Activated naive CD4-positive, alpha-beta T cell treated with anti-CD3 and anti-CD28 coated beads, Interleukin-2, amount 50 U/mL, for 24 hours (primary cell): Measurements from ENCODE around the gene ERAS.
"Not testable (repeated sequence)": the region's sequence is repeated elsewhere in the genome, so short reads cannot be mapped to it uniquely, and the experiment has no call there.

Experiments used
- H3K27ac Mint-ChIP-seq: one replicate; pipeline ENCODE4 v1.8.0; 2021; ENCODE audit warnings: mild to moderate bottlenecking, mixed read lengths
- H3K27me3 Mint-ChIP-seq: one replicate; pipeline ENCODE4 v1.8.0; 2021; ENCODE audit warnings: mixed read lengths
- H3K36me3 Mint-ChIP-seq: one replicate; pipeline ENCODE4 v1.8.0; 2021; ENCODE audit warnings: mixed read lengths
- H3K4me1 Mint-ChIP-seq: one replicate; pipeline ENCODE4 v1.8.0; 2021; ENCODE audit warnings: mixed read lengths
- H3K4me3 Mint-ChIP-seq: one replicate; pipeline ENCODE4 v1.8.0; 2021; ENCODE audit warnings: mild to moderate bottlenecking, mixed read lengths
- H3K9me3 Mint-ChIP-seq: one replicate; pipeline ENCODE4 v1.8.0; 2021; ENCODE audit warnings: mixed read lengths

The ERAS gene

GRCh38 chrX:48816014-48816810 is 10.1 kb upstream of the ERAS start:
- Mint-ChIP-seq H3K4me3 (no peak overlapping the region), H3K4me1 (no peaks in the 10 kb centered on the region), H3K36me3 (peaks cover 9% of the 10 kb centered on the region), H3K27ac (no peak overlapping the region), H3K27me3 (no peaks in the 10 kb centered on the region), H3K9me3 (no peaks in the 10 kb centered on the region)

GRCh38 chrX:48818098-48818497 is 8.2 kb upstream of the ERAS start:
- Mint-ChIP-seq H3K4me1 (no peaks in the 10 kb centered on the region), H3K36me3 (peaks cover 6% of the 10 kb centered on the region), H3K9me3 (no peaks in the 10 kb centered on the region), H3K4me3 (no peak overlapping the region), H3K27me3 (no peaks in the 10 kb centered on the region), H3K27ac (no peak overlapping the region)

GRCh38 chrX:48818866-48819265 is 7.4 kb upstream of the ERAS start:
- Mint-ChIP-seq H3K27me3 (no peaks in the 10 kb centered on the region), H3K4me1 (no peaks in the 10 kb centered on the region), H3K27ac (no peak overlapping the region), H3K9me3 (no peaks in the 10 kb centered on the region), H3K36me3 (peaks cover 5% of the 10 kb centered on the region), H3K4me3 (no peak overlapping the region)

- not testable (repeated sequence) for H3K9me3 Mint-ChIP-seq, H3K27me3 Mint-ChIP-seq, H3K36me3 Mint-ChIP-seq, H3K4me1 Mint-ChIP-seq, H3K27ac Mint-ChIP-seq, H3K4me3 Mint-ChIP-seq
Measured at GRCh38 chrX:48819394-48819793, 6.9 kb upstream of the ERAS start.

- Mint-ChIP-seq H3K27me3 (peaks cover 3% of the 10 kb centered on the region), H3K4me1 (peaks cover 6% of the 10 kb centered on the region), H3K4me3 (no peak overlapping the region), H3K9me3 (no peaks in the 10 kb centered on the region), H3K36me3 (peaks cover 2% of the 10 kb centered on the region), H3K27ac (no peak overlapping the region)
Measured at GRCh38 chrX:48823053-48823452, 3.3 kb upstream of the ERAS start.

GRCh38 chrX:48824066-48824465 is 2.2 kb upstream of the ERAS start:
- peaks cover 7% of the 10 kb centered on the region for H3K27me3 Mint-ChIP-seq
- no peaks in the 10 kb centered on the region for H3K9me3 Mint-ChIP-seq
- no peak overlapping the region for H3K4me3 Mint-ChIP-seq
- H3K36me3 Mint-ChIP-seq, result peaks cover 2% of the 10 kb centered on the region
- H3K4me1 Mint-ChIP-seq, result peaks cover 6% of the 10 kb centered on the region
- H3K27ac Mint-ChIP-seq, result no peak overlapping the region

GRCh38 chrX:48826876-48827653 is 752 bp downstream of the ERAS start:
- Mint-ChIP-seq H3K4me3 (peak overlapping the region; percentile 19), H3K27ac (no peak overlapping the region), H3K4me1 (peaks cover 10% of the 10 kb centered on the region), H3K27me3 (peaks cover 15% of the 10 kb centered on the region), H3K9me3 (no peaks in the 10 kb centered on the region), H3K36me3 (no peaks in the 10 kb centered on the region)

- H3K27ac Mint-ChIP-seq, result no peak overlapping the region
- peak overlapping the region; percentile 19 for H3K4me3 Mint-ChIP-seq
- no peaks in the 10 kb centered on the region for H3K36me3 Mint-ChIP-seq
- peaks cover 10% of the 10 kb centered on the region for H3K4me1 Mint-ChIP-seq
- no peaks in the 10 kb centered on the region for H3K9me3 Mint-ChIP-seq
- H3K27me3 Mint-ChIP-seq, result peaks cover 15% of the 10 kb centered on the region
Measured at GRCh38 chrX:48827654-48827968, 1.3 kb downstream of the ERAS start.

GRCh38 chrX:48829016-48829735 is 2.9 kb downstream of the ERAS start:
- Mint-ChIP-seq H3K27me3 (peaks cover 22% of the 10 kb centered on the region), H3K27ac (no peak overlapping the region), H3K9me3 (no peaks in the 10 kb centered on the region), H3K36me3 (no peaks in the 10 kb centered on the region), H3K4me1 (peaks cover 16% of the 10 kb centered on the region), H3K4me3 (no peak overlapping the region)

- H3K36me3 Mint-ChIP-seq, result no peaks in the 10 kb centered on the region
- H3K27me3 Mint-ChIP-seq, result peaks cover 28% of the 10 kb centered on the region
- peaks cover 29% of the 10 kb centered on the region for H3K4me1 Mint-ChIP-seq
- no peaks in the 10 kb centered on the region for H3K9me3 Mint-ChIP-seq
- H3K27ac Mint-ChIP-seq, result no peak overlapping the region
- no peak overlapping the region for H3K4me3 Mint-ChIP-seq
Measured at GRCh38 chrX:48831136-48831908, 5.0 kb downstream of the ERAS start.

- H3K27ac Mint-ChIP-seq, result no peak overlapping the region
- H3K4me1 Mint-ChIP-seq, result peaks cover 32% of the 10 kb centered on the region
- peaks cover 29% of the 10 kb centered on the region for H3K27me3 Mint-ChIP-seq
- H3K9me3 Mint-ChIP-seq, result no peaks in the 10 kb centered on the region
- no peaks in the 10 kb centered on the region for H3K36me3 Mint-ChIP-seq
- no peak overlapping the region for H3K4me3 Mint-ChIP-seq
Measured at GRCh38 chrX:48831909-48832291, 5.6 kb downstream of the ERAS start.

GRCh38 chrX:48833542-48834138 is 7.3 kb downstream of the ERAS start:
- H3K36me3 Mint-ChIP-seq, result no peaks in the 10 kb centered on the region
- peaks cover 24% of the 10 kb centered on the region for H3K27me3 Mint-ChIP-seq
- H3K9me3 Mint-ChIP-seq, result no peaks in the 10 kb centered on the region
- no peak overlapping the region for H3K27ac Mint-ChIP-seq
- H3K4me1 Mint-ChIP-seq, result peaks cover 26% of the 10 kb centered on the region
- H3K4me3 Mint-ChIP-seq, result peak overlapping the region; percentile 91

GRCh38 chrX:48834383-48834709 is 8.0 kb downstream of the ERAS start:
- Mint-ChIP-seq H3K9me3 (no peaks in the 10 kb centered on the region), H3K27ac (no peak overlapping the region), H3K4me3 (peak overlapping the region; percentile 91), H3K4me1 (peaks cover 26% of the 10 kb centered on the region), H3K27me3 (peaks cover 24% of the 10 kb centered on the region), H3K36me3 (no peaks in the 10 kb centered on the region)

- no peaks in the 10 kb centered on the region for H3K9me3 Mint-ChIP-seq
- no peaks in the 10 kb centered on the region for H3K36me3 Mint-ChIP-seq
- H3K4me3 Mint-ChIP-seq, result peak within 1 kb of the TSS; percentile 91
- peaks cover 23% of the 10 kb centered on the region for H3K4me1 Mint-ChIP-seq
- peaks cover 18% of the 10 kb centered on the region for H3K27me3 Mint-ChIP-seq
- no peak within 1 kb of the TSS for H3K27ac Mint-ChIP-seq
Measured at GRCh38 chrX:48835524-48836329, 9.4 kb downstream of the ERAS start, which contains the start of gene PCSK1N. TSS of gene PCSK1N (minus strand) at chrX:48835610. CDS start at chrX:48835532, 78 bp downstream.
